ENCODE results near the gene SLPI.

SLPI gene

DNA sequence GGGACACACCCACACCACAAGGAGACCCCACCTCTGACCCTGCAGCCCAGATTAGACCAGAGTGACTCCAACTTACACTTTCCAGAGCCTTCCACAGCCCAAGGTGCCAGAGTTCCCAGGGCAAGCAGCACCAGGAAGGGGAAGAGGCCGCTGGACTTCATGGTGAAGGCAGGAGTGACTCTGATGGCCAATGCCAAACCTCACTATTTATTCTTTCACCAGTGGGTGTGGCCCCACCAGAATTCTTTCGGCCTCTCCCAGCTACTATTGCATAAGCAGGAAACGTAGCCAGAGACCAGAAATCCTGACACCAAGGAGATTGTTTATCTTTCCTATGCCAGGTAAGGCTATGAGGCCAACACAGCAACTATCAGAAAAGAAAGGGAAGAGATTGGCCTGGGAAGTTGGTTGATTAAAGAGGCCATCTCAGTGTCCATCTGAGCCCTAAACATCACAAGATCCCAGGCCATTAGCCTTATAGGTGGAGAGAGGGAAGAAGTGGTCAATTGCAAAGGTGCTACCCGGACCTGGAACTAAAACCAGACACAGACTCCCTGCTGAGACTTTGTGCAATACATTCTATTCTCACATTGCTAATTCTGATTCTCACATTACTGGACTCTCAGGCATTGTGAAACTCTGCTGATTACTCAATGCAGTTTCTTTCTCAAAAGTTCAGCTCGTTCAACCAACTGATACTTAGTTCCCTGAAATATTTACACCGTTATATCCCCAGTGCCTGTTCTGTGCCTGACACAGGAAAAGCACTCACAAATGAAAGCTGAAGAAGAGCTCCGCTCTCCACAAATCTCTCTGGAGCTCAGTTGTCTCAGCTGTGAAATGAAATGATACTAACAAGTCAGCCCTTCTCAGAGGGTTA lies at the start of gene SLPI:
SLPI (minus strand) TSS at position 182 of the 880 bp plus-strand sequence; CDS start at position 161, 21 bp downstream.
- no peak for DNase-seq

- DNase-seq = no peak
Measured at GRCh38 chr20:45303586-45304463, 49.5 kb upstream of the SLPI start.

GRCh38 chr20:45301824-45302271 lies 47.5 kb upstream of the SLPI start:
- no peak for DNase-seq

DNA sequence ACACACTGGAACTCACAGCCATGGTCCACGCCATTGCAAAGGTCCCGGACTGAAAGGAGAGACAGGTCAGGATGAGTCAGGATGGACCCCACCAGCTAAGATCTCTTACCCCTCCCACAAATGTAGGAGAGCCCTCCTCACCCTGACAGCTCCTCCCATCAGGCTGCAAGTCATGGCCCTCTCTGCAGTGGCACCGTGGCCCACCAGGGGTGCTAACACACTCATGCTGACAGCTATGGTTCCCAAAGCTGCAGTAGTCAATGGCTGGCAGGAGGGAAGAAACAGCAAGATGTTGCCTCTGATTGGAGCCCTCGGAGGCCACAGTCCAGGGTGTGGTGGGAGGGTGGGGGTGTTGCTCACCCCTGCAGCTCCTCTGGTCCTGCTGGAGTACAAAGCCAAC lies 46.6 kb upstream of the SLPI start:
- peak in 1 of 2 experiments; percentile 45 for DNase-seq

- DNase-seq = no peak
Measured at GRCh38 chr20:45299786-45300185, 45.4 kb upstream of the SLPI start.

DNA sequence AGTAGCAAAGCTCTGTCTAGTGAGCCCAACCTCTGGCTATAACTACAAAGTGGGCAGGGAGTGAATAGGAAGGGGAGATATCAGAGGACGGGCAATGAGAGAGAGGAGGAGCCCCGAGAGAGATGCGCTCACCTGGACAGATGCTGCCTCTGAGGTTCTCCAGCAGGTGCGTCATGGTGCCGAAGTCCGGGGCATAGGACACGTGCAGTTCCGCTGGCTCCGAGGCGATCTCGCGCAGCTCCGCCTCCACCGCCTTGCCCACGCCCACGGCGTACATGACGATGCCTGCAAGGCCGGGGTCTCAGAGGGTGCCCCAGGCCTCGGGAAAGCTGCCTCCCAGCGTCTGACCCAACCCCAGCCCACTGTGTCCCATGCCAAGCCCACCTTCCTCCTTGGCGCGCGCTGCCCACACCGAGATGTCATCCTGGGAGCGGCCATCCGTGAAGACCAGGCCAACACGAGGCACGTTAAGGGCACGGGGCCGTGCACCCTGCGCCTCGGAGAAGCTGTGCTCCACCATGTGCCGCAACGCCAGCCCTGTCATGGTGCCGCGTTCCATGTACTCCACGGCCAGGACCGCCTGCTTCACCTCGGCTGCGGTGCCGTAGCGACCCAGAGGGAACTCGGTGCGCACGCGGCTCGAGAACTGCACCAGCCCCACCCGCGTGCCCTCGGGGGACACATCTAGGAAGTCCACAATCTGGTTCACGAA lies 43.6 kb upstream of the SLPI start:
- no peak for DNase-seq

DNA sequence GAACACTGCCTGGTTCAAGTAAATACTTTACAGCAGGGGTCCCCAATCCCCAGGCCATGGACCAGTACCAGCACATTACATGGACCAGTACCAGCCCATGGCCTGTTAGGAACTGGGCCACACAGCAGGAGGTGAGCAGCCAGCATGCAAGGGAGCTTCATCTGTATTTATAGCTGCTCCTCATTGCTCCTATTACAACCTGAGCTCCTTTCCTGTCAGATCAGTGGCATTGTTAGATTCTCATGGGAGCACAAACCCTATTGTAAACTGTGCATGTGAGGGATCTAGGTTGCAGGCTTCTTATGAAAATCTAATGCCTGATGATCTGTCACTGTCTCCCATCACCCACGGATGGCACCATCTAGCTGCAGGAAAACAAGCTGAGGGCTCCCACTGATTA lies 40.3 kb upstream of the SLPI start:
- DNase-seq = no peak

DNA sequence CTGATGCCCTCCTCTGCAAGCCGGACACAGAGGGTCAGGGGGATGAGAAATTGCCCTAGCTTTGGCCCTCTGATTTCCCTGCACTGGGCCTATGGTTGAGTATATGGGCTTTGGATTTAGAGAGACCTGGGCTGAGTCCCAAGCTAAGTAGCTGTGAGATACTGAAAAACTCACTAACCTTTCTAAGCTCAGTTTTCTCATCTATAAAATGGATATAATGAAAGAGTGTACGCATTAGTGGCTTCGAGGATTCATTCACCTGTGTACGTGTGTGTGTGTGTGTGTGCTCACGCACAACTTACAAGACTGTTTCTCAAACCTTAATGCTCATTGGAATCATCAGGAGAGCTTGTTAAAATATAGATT lies 39.6 kb upstream of the SLPI start:
- no peak for DNase-seq

DNA sequence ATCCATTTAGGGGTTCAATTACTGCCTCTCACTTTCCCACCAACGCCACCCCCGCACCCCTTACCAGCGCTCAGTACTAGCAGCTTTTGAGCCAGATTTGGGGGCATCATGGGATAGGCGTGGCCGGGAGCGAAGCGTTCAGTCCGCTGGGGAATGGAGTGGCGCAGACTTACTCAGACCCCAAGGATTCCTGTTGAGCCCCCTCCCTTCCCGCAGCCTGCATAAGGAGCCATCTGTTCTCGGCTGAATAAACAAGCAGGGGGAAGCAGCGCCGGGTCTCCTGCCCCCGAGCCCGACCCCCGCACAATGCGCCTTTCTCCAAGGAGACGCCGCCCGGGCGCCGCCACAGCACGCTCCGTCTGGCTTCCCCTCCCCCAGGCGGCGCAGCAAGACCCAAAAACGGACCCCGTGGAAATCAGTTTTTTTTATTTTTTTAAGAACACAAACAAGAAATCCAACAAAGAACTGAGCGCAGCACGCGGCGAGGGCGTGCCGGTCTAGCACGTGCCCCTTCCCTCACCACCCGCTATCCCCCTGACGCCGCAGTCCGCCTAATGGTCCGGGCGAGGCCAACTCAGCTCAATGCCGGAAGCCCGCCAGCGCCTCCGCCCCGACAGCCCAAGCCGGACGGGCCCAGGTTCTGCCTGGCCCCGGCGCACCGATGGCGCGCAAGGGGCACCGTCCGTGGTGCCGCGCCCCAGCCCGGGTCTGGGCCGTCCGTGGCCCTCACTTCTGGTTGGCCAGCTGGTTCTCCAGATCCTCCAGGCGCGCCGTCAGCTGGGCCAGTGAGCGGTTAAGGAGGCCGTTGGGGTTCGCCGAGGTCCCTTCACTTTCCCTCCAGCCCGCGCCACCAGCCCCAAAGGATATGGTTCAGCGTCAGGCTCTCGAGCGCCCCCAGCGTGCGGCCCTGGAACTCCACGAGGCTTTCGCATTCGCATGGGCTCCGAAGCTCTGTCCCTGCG lies 39.0 kb upstream of the SLPI start:
- DNase-seq = peak; percentile 84 to 87

DNA sequence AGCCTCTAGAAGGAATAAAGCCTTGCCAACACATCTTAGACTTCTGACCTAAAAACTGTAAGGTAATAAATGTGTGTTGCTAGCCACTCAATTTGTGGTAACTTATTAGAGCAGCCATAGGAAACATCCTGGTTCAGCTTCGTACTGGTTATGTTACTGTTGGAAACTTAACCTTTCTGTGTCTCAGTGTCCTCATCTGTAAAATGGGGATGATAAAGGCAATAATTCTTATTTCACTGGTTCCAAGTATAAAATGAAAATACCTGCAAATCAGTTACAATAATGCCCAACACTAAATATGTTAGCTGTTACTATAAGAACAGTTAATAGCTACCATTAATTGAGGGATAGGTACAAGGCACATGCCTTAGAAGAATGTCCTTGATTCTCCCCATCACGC lies 38.0 kb upstream of the SLPI start:
- no peak for DNase-seq

- DNase-seq = no peak
Measured at GRCh38 chr20:45291526-45291925, 37.2 kb upstream of the SLPI start.

GRCh38 chr20:45290677-45291355 lies 36.5 kb upstream of the SLPI start:
- peak; percentile 89 to 96 for DNase-seq

DNA sequence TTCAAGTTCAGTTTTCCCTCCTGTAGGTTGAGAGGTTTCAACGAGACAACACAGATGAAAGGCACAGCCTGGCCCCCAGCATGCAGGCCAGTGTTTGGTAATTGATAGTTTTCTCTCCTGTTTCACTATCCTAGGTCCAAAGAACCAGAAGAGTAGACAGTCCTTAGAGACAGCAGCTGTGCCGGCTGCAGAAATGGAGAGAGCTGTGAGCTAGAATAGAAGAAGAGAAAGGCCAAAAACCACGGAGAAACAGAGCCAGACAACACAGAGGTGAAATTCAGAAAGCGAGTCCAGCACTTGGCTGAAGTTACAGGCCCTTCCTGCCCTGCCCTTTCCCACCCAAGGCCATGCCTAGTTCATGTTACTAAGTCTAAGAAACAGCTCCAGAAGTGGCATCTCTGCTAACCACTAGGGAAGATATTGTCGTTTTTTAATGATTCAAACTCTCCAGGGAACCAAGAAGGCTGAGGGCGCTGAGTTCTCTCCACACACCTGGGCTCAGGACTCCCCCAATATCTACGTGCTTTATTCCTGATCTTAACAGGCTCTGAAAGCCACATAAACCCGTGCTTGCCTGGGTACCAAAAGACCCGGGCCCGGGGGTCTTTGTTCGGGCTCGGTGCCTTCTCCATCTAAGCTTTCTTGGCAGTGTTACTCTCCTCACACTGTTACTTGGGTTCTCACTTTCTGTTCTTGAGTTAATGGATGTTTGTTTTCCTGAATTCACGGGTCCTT lies 35.7 kb upstream of the SLPI start:
- DNase-seq = no peak

DNA sequence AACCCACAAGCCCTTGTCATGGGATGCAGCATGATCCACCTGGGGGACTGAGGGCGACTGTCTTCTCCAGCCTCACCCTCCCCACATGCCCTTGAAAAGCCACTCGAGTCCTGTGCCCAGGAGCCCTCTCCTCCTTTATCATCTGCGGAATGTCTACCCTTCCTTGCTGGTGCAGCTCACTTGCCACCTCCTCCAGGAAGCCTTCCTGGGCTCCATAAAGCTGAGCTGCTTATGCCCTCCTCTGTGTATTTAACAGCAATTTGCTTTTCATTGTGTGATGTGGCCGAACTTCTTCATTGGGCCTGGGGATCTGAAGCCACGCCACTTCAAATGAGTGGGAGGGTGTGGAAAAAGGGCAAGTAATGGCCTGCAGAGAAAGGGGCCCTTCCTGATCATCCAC lies 34.5 kb upstream of the SLPI start:
- no peak for DNase-seq

GRCh38 chr20:45288376-45288775 lies 34.0 kb upstream of the SLPI start:
- no peak for DNase-seq

GRCh38 chr20:45283551-45284057 lies 29.2 kb upstream of the SLPI start:
- DNase-seq = no peak

- DNase-seq = no peak
Measured at GRCh38 chr20:45282700-45283550, 28.6 kb upstream of the SLPI start.

DNA sequence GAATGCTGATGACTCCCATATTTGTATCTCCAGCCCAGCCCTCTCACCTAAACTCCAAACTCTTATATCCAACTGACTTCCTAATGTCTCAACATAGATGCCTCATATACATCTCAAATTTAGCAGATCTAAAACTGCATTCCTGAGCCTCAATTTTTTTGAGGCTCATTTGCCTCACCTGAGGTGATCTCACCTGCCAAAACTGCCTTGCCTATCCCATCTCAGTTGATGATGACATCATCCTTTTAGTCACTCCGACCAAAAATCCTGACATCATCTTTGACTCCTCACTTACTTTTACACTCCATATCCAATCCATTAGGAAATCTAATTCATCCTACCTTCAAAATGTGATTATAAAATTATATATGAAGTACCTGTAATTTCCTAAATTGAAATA lies 25.6 kb upstream of the SLPI start:
- no peak for DNase-seq

GRCh38 chr20:45275338-45275737 lies 21.0 kb upstream of the SLPI start:
- DNase-seq = no peak

Measured in NCI-H446 (cell line).